HG03442 (cell line): ENCODE measurements around the gene ATF4.
A peak's percentile ranks its signal among the peaks of the same experiment; 100 is the strongest.
"Not testable (repeated sequence)": the region's sequence is repeated elsewhere in the genome, so short reads cannot be mapped to it uniquely, and the experiment has no call there.

Source experiments
- ATAC-seq: cut with Tn5 transposase; IDR thresholded peaks from one replicate; pipeline ENCODE4 v1.9.1; 2021; ENCODE audit warnings: mild to moderate bottlenecking, moderate library complexity; ENCODE audit not compliant: unreplicated experiment

ATF4 gene

GRCh38 chr22:39510529-39511149 is 9.7 kb upstream of the ATF4 start:
- no peak for ATAC-seq

DNA sequence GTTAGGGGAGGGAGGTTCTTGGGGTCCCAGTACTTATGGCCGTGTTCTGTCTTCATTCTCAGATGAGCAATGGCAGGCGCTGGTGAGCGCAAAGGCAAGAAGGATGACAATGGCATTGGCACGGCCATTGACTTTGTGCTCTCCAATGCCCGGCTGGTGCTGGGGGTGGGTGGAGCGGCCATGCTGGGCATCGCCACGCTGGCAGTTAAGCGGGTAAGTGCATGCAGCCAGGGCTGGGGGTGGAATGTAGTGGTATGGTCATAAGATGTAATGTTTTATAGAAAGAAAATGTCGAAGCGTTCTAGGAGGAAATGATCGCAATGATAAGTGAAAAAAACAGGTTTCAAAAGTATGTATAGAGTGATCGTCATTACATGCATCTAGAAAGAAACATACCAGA is 9.1 kb upstream of the ATF4 start:
- ATAC-seq = no peak

GRCh38 chr22:39512026-39512425 is 8.3 kb upstream of the ATF4 start:
- ATAC-seq = no peak

DNA sequence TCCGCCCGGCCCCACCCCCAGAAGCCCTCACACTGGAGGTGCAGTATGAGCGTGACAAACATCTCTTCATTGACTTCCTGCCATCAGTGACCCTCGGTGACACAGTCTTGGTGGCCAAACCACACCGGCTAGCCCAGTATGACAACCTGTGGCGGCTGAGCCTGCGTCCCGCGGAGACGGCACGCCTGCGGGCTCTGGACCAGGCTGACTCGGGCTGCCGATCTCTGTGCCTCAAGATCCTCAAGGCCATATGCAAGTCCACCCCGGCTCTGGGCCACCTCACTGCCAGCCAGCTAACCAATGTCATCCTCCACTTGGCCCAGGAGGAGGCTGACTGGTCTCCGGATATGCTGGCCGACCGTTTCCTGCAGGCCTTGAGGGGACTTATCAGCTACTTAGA is 6.6 kb upstream of the ATF4 start:
- no peak for ATAC-seq

DNA sequence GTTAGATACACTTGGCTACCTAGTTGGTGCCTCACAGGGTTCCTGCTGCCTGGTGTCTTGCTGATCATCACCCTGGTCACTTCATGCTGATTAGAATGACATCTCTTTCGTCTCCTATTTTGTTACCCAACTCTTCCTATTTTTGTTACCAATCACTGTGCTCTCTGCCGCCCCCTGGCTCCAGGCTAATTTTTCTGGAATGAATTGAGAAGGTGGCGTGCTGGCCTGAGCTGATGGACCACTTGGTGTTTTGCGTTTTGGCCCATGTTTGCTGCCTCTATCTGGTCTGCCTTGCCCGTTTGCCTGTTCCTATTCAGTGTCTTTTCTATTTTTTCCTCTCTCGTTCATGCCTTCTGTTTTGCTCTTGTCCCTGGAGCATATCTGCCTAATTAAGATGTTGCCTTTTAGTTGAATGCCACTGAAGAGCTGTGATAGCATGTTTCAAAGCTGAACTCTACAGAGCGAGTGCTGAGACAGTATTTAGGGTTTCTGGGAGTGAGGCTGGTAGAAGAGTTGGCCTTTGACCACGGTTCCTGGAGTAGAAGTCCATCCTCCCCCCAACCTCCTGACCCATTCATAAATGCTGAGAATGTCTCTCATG is 5.9 kb upstream of the ATF4 start:
- ATAC-seq = no peak

- no peak for ATAC-seq
These were observed 4.9 kb upstream of the ATF4 start for GRCh38 chr22:39515266-39516050.

GRCh38 chr22:39517470-39517869 is 2.9 kb upstream of the ATF4 start:
- ATAC-seq = no peak

DNA sequence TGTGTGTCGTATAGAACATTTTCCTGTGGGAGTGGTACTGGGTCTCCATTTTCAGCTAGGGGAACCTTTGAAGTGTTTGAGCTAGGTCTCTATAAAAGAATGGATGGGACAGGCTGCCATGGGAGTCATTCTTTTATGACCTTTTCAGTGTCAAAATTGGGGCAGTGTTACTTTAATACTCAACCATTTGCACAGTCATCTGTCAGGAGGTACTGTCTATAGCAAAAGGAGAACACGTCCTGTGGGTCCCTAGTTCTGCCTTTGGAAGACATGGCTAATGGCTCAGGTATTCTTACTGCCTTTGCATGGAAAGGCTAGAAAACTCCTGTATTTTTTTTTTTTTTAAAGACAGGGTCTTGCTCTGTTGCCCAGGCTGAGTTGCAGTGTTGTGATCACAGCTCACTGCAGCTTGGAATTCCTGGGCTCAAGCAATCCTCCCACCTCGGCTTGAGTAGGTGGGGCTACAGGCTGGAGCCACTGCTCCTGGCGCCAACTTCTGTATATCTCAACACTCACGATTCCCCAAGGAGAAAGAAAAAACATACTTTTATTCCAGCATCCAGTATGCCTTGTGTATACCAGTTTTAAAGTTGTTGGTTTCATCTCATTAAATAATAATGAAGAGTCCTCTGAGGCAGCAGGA is 2.1 kb upstream of the ATF4 start:
- ATAC-seq = no peak

DNA sequence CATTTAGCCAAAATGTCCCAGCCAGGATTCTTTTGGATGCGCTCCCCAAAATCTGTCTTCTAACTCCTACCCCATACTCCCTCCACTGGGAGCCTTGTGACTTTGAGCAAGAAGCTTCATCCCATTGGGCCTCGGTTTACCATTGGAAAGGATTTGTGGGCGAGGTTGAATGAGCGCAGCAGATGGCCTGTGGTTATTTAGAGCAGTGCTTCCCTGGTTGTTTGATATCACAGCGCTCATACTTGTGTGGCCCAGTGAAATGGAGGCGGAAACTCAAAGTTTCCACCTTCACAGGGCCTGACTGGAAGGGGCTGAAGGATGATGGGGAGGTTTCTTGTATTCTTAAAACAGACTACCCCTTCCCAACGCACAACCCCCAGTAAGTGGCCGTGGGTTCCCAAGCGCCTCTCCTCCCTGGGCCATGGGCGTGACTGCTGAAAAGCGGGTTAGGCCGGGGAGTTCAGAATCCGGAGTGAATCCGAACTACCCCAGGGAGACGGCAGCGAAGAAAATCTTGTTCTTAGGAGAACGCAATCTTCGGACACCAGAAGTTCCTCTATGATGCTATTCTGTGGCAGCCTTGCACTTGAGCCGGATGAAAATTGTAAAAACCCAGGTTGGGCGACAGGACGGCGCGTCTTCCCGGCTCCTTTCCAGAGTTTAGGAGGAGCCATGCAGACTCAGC is 1.2 kb upstream of the ATF4 start:
- no peak for ATAC-seq

DNA sequence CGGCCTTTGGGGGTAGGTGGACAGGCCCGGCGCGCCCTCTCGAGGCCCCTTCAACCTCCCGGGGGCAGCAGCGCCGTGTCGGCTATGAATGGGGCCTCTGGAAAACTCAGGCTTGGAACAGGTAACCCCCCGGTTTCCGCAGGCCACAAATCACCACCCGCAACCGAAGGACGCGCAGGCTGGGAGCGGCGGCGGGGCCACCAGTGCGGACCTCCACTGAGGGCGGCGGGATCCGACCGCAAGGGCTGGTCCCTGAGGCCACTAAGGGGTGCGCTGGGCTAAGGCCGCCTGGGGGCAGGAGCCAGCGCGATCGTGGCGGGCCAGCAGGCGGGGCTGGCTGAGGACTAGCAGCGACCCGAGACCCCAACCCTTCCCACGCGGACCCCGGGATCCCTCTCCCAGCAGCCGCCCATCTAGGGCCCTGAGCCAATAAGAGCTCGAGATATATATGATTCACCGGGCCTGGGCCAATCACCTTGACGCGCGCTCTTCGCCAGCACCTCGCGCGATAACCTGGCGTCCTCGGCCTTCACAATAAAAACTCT is 609 bp upstream of the ATF4 start:
- peak; percentile 68 for ATAC-seq

- ATAC-seq = not testable (repeated sequence)
These were observed 934 bp downstream of the ATF4 start for GRCh38 chr22:39521106-39521885.

DNA sequence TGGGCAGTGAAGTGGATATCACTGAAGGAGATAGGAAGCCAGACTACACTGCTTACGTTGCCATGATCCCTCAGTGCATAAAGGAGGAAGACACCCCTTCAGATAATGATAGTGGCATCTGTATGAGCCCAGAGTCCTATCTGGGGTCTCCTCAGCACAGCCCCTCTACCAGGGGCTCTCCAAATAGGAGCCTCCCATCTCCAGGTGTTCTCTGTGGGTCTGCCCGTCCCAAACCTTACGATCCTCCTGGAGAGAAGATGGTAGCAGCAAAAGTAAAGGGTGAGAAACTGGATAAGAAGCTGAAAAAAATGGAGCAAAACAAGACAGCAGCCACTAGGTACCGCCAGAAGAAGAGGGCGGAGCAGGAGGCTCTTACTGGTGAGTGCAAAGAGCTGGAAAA is 1.7 kb downstream of the ATF4 start:
- ATAC-seq = not testable (repeated sequence)

DNA sequence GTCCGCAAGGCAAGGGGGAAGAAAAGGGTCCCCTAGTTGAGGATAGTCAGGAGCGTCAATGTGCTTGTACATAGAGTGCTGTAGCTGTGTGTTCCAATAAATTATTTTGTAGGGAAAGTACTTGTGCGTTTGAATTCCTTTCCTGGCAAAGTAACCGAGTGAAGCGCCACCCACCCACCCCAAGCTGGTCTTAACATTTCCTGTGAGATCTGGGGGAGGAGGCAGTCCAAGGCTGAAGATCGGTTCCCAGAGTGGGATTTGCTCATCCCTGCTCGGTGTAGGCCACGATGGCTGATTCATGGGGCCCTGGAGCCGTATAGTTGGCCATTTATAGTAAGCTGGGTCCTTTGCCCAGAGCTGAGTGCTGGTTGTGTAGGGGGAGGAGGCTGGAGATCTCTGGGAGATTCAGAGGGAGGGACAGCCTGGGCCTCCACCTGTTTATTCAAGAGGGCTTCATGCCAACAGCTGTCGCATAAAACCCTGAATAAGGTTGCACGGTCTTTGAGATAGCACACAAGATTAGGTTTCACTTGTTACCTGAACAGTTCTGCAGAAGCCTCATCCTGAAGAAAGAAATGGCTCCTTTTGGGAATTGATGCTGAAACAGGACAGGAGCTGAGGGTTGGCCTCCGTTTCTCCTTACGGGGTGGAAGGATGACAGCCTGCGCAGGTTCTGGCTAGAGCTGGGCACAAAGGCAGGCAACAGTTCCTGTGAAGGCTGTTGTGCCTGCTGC is 2.4 kb downstream of the ATF4 start:
- ATAC-seq = no peak

GRCh38 chr22:39524089-39524752 is 3.9 kb downstream of the ATF4 start:
- ATAC-seq = no peak

- ATAC-seq = no peak
These were observed 4.6 kb downstream of the ATF4 start for GRCh38 chr22:39524753-39525657.

DNA sequence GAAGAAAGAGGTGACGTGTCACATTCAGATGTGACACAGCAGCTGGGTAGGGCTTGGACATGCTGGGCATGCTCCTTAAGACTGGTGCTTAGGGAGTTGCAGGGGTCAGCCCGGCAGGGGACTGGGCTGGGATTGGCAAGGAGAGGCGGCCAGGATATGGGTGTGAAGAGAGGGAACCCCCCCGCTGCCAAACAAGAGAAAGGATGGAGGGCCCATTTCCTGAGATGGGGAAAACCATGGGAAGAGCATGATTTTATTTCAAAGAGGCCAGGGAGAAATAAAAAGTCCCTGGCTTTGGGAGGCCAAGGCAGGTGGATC is 5.3 kb downstream of the ATF4 start:
- ATAC-seq = no peak

GRCh38 chr22:39526736-39527171 is 6.4 kb downstream of the ATF4 start:
- ATAC-seq = no peak

DNA sequence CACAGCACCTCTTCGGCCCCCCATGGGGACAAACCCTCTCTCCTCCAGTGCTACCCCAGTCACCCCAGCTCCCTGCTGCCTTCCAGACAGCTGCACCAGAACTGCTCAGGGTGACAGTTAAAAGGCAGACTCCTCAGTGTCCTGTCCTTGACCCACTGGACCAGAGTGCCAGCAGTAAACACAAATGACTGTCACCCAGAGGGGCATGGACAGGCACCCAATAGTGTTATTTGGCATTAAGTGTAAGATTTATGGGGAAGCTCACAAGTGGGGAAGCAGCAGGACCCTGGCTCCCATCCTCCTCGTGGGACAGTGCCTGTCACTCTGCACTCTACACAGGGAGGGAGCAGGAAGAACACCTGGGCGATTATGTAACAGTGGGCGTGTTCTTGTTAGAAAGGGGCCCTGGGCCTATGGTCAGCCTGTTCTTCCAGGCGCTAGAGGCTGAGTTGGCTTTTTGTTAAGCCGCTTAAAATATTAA is 7.2 kb downstream of the ATF4 start:
- no peak for ATAC-seq
